ENCODE results near the gene FGFBP1.

- TF ChIP-seq JUN (IDR thresholded peaks at IDR 0.05) (no peak), POLR2A (IDR thresholded peaks at IDR 0.05; ENCODE audit: low read length) (no peak), CTCF (IDR thresholded peaks at IDR 0.05) (no peak), SREBF2 (IDR thresholded peaks at IDR 0.05) (no peak), RFX5 (IDR thresholded peaks at IDR 0.05) (no peak), REST (IDR thresholded peaks at IDR 0.05) (no peak), MAX (IDR thresholded peaks at IDR 0.05) (no peak)
Measured at GRCh38 chr4:15938640-15939039, at the start of gene FGFBP1.
